HL-60 (cell line): ENCODE data around the gene SLC35F6.

Source experiments
- DNase-seq, 2 experiments: peaks; one replicate each; pipeline ENCODE4 v3.0.0-alpha.2; 2010 to 2020; ENCODE audit warnings: low read depth in 1 of 2, low spot score in 1 of 2
- H3K27ac ChIP-seq: fragments of 250-450 bp; sonication (Bioruptor Pico); replicated peaks from 2 replicates; pipeline ENCODE4 v1.5.1; 2020; ENCODE audit warnings: mild to moderate bottlenecking, moderate library complexity
- H3K27me3 ChIP-seq: fragments of 250-450 bp; sonication (Bioruptor Pico); 2 replicates; pipeline ENCODE4 v1.5.1; 2021; ENCODE audit warnings: mild to moderate bottlenecking, moderate library complexity; ENCODE audit not compliant: insufficient read depth, poor library complexity, severe bottlenecking
- H3K4me3 ChIP-seq: replicated peaks from 2 replicates; pipeline ENCODE4 v1.5.1; 2011; ENCODE audit warnings: mild to moderate bottlenecking, control low read depth, low read length; ENCODE audit not compliant: insufficient read depth
- CTCF ChIP-seq: IDR thresholded peaks from one replicate; pipeline ENCODE4 v1.5.1; 2011; ENCODE audit warnings: low read length, control low read depth, inconsistent platforms; ENCODE audit not compliant: insufficient read depth
- GABPA ChIP-seq: IDR thresholded peaks from 2 replicates; pipeline ENCODE4 v1.6.1; 2012; ENCODE audit warnings: low read depth
- POLR2AphosphoS5 ChIP-seq: IDR thresholded peaks from 2 replicates; pipeline ENCODE4 v1.6.1; 2012; ENCODE audit warnings: low read depth
- REST ChIP-seq: IDR thresholded peaks from 2 replicates; pipeline ENCODE4 v1.6.1; 2012; ENCODE audit warnings: low read depth; ENCODE audit not compliant: insufficient replicate concordance
- SPI1 ChIP-seq: IDR thresholded peaks from 2 replicates; pipeline ENCODE4 v1.6.1; 2012; ENCODE audit warnings: low read depth, mild to moderate bottlenecking, borderline replicate concordance

Gene SLC35F6

GRCh38 chr2:26769089-26769761, 5.1 kb downstream of the SLC35F6 start:
- TF ChIP-seq POLR2AphosphoS5 (peak; percentile 99), CTCF (no peak), SPI1 (peak; percentile 99)
- Histone ChIP-seq H3K27ac (peak overlapping the region; percentile 42), H3K27me3 (no peaks in the 10 kb centered on the region), H3K4me3 (no peak overlapping the region; the same call in 1 of the 2 replicates)
- DNase-seq: peak; percentile 86 to 97

GRCh38 chr2:26770986-26771586, 7.0 kb downstream of the SLC35F6 start:
- TF ChIP-seq SPI1: no peak
- TF ChIP-seq CTCF: no peak
- no peak for TF ChIP-seq POLR2AphosphoS5
- TF ChIP-seq GABPA: no peak
- no peak for TF ChIP-seq REST
- no peak overlapping the region for H3K27ac ChIP-seq
- H3K4me3 ChIP-seq: no peak overlapping the region
- DNase-seq: no peak
- no peaks in the 10 kb centered on the region for H3K27me3 ChIP-seq

GRCh38 chr2:26772064-26773001, 8.2 kb downstream of the SLC35F6 start:
- DNase-seq: peak in 1 of 2 experiments; percentile 78
- H3K27me3 ChIP-seq: no peaks in the 10 kb centered on the region
- TF ChIP-seq POLR2AphosphoS5 (peak; percentile 75), CTCF (no peak)
- no peak overlapping the region for H3K4me3 ChIP-seq
- peak overlapping the region; percentile 12; the same call in 1 of the 2 replicates for H3K27ac ChIP-seq

- Histone ChIP-seq H3K4me3 (no peak overlapping the region), H3K27me3 (no peaks in the 10 kb centered on the region), H3K27ac (no peak overlapping the region)
- no peak for TF ChIP-seq SPI1
- TF ChIP-seq GABPA: no peak
- no peak for TF ChIP-seq REST
- TF ChIP-seq CTCF: no peak
- no peak for TF ChIP-seq POLR2AphosphoS5
- DNase-seq: no peak
These were observed 12.2 kb downstream of the SLC35F6 start for GRCh38 chr2:26776195-26776800.
